HG02571 (cell line): ENCODE measurements around the gene GCG.

Experiments
- ATAC-seq: cut with Tn5 transposase; IDR thresholded peaks from one replicate; pipeline ENCODE4 v1.9.1; 2021; ENCODE audit warnings: mild to moderate bottlenecking, moderate library complexity; ENCODE audit not compliant: unreplicated experiment

The GCG gene

GRCh38 chr2:162149940-162150339 lies 2.1 kb downstream of the GCG start:
- ATAC-seq: no peak

- no peak for ATAC-seq
These were observed 2.6 kb downstream of the GCG start for GRCh38 chr2:162149466-162149865.

GRCh38 chr2:162148956-162149355 lies 3.1 kb downstream of the GCG start:
- ATAC-seq: no peak

GRCh38 chr2:162143969-162144368 lies 8.1 kb downstream of the GCG start:
- ATAC-seq: no peak

GRCh38 chr2:162138310-162138709 lies 13.7 kb downstream of the GCG start:
- no peak for ATAC-seq

- ATAC-seq: no peak
These were observed 24.6 kb downstream of the GCG start for GRCh38 chr2:162127422-162127821.

GRCh38 chr2:162126527-162126926 lies 25.5 kb downstream of the GCG start:
- ATAC-seq: no peak

GRCh38 chr2:162126111-162126519 lies 25.9 kb downstream of the GCG start:
- peak; percentile 76 for ATAC-seq

GRCh38 chr2:162125138-162125537 lies 26.9 kb downstream of the GCG start:
- no peak for ATAC-seq

GRCh38 chr2:162123806-162124758 lies 28.0 kb downstream of the GCG start:
- ATAC-seq: no peak

GRCh38 chr2:162118166-162119031 lies 33.6 kb downstream of the GCG start:
- ATAC-seq: no peak

- no peak for ATAC-seq
These were observed 35.7 kb downstream of the GCG start for GRCh38 chr2:162116352-162116751.

GRCh38 chr2:162115076-162115475 lies 37.0 kb downstream of the GCG start:
- no peak for ATAC-seq

- ATAC-seq: no peak
These were observed 37.8 kb downstream of the GCG start for GRCh38 chr2:162114271-162114670.

- no peak for ATAC-seq
These were observed 38.3 kb downstream of the GCG start for GRCh38 chr2:162113776-162114168.

GRCh38 chr2:162113088-162113775 lies 38.8 kb downstream of the GCG start:
- no peak for ATAC-seq

- ATAC-seq: no peak
These were observed 39.8 kb downstream of the GCG start for GRCh38 chr2:162111958-162112850.

- no peak for ATAC-seq
These were observed 44.6 kb downstream of the GCG start for GRCh38 chr2:162107361-162107901.

GRCh38 chr2:162106746-162107145 lies 45.3 kb downstream of the GCG start:
- ATAC-seq: no peak

- ATAC-seq: no peak
These were observed 45.9 kb downstream of the GCG start for GRCh38 chr2:162106146-162106551.
